Heart left ventricle (tissue), 16 donors: ENCODE data around the gene DLEU7. TPM values are rescaled to one million over a fixed set of nuclear protein-coding genes. Genes with fewer than 3 reads are reported as not detected.

Source experiments
- ATAC-seq, 4 donors: fragments of 200-7000 bp; cut with Tn5 transposase; one replicate each; pipeline ENCODE4 v1.9.1; 2020 to 2022; ENCODE audit warnings: moderate library complexity in 4 of 4, mild to moderate bottlenecking in 3 of 4, moderate number of reproducible peaks in 1 of 4
- DNase-seq, 5 donors: peaks; one replicate each; pipeline ENCODE4 v3.0.0-alpha.2; 2020
- H3K27ac ChIP-seq, 12 donors: fragments of 200-600 bp; sonication (generic) in 4 of 12; one replicate each; pipeline versions ENCODE4 v1.5.0 to v1.8.0; 2016 to 2022; ENCODE audit warnings: mild to moderate bottlenecking in 2 of 12
- H3K27me3 ChIP-seq, 9 donors: fragments of 200-600 bp; sonication (generic) in 2 of 9; one replicate each; pipeline versions ENCODE4 v1.5.1 to v1.8.0; 2016 to 2022; ENCODE audit warnings: mild to moderate bottlenecking in 3 of 9
- H3K36me3 ChIP-seq, 9 donors: fragments of 200-600 bp; sonication (generic) in 2 of 9; one replicate each; pipeline versions ENCODE4 v1.5.0 to v1.8.0; 2018 to 2022; ENCODE audit warnings: mild to moderate bottlenecking in 2 of 9
- H3K4me1 ChIP-seq, 12 donors: fragments of 200-600 bp; sonication (generic) in 4 of 12; one replicate each; pipeline versions ENCODE4 v1.5.0 to v1.8.0; 2016 to 2022; ENCODE audit warnings: mild to moderate bottlenecking in 3 of 12
- H3K4me3 ChIP-seq, 12 donors: fragments of 200-600 bp; sonication (generic) in 4 of 12; one replicate each; pipeline versions ENCODE4 v1.5.0 to v1.8.0; 2017 to 2022; ENCODE audit warnings: mild to moderate bottlenecking in 9 of 12, moderate library complexity in 4 of 12
- H3K9me3 ChIP-seq, 12 donors: fragments of 200-600 bp; sonication (generic) in 4 of 12; one replicate each; pipeline versions ENCODE4 v1.5.0 to v1.8.0; 2016 to 2022; ENCODE audit warnings: mild to moderate bottlenecking in 1 of 12
- CTCF ChIP-seq, 12 donors: fragments of 200-600 bp; sonication (generic) in 4 of 12; IDR thresholded peaks; one replicate each; pipeline versions ENCODE4 v1.5.0 to v1.8.0; 2018 to 2022; ENCODE audit warnings: antibody characterized with exemption in 12 of 12, mild to moderate bottlenecking in 5 of 12
- POLR2A ChIP-seq, 2 donors: fragments of 450-650 bp; IDR thresholded peaks; one replicate each; pipeline ENCODE4 v1.6.1; 2017; ENCODE audit warnings: antibody characterized with exemption in 2 of 2, mild to moderate bottlenecking in 2 of 2, moderate library complexity in 2 of 2
- WGBS, 4 donors: extraction: QIAGEN DNeasy Blood & Tissue Kit in 2 of 4; methylation state at CpG; one replicate each; pipeline versions ENCODE4 v1.1.5 to v1.1.7; 2013 to 2018; 5-methylcytosine and 5-hydroxymethylcytosine counted together
- intact Hi-C, 10 donors: fragments of 100-400 bp; cut with DNase I; formaldehyde crosslinking; loops; one replicate each; pipeline versions ENCODE4 v1.11.1 to v1.14.2; 2022
- polyA plus RNA-seq, 2 donors: library from polyadenylated mRNA; stranded (reverse); fragments of 200-250 nt; gene quantifications; one replicate each; pipeline ENCODE4 v1.2.3, GENCODE V29; 2013
- total RNA-seq, 9 donors: library from RNA; depleted of rRNA in 2 of 9; stranded (reverse); fragments of >200 nt in 2 of 9; fragmentation: NEBNext Ultra II Directional in 3 of 9; extraction: Animal tissue kit (Norgen Biotek cat#: 25700) in 3 of 9; gene quantifications; one replicate each; pipeline versions ENCODE4 v1.1.0 to v1.2.4, GENCODE V29; 2016 to 2023
- donor health status: ischemic (EF 13 %, LVEDD 7.1; RV severe dilation, severe dysfunction).
- donor health status: healthy with polysubstance abuse.
- donor health status: DM: no; HTN: yes; CAD: no.
- donor health status: DM: no; HTN: no; CAD: no.
- donor health status: ischemic (EF 25% LVEDD 6.9; RV normal size, moderate dysfunction).
- donor health status: ischemic (EF 25% LVEDD 5.7; RV mildly dilated, moderate dysfunction).
- donor health status: healthy.
- donor health status: DM: yes; HTN: yes; CAD: no.
- donor health status: ischemic (EF 35%, LVEDD 5.7; RV mildly dilated, moderate dysfunction).
- donor health status: nonischemic (EF 11% LVEDD 7.7; RV severe dilation, severe dysfunction).
- donor health status: DM: yes; HTN: yes; CAD: no.
- donor health status: PGD.
- donor health status: ischemic (EF 29% LVEDD 5.4; RV normal size, mild dysfunction).
- donor health status: nonischemic (EF 23%, LVEDD 6.1; RV moderate dilation, normal function).

DLEU7 gene
- total and polyA plus RNA-seq, 11 donors, result 0.06 to 0.93 (median 0.24) TPM; not detected in 7

GRCh38 chr13:50805805-50806204 is 37.7 kb downstream of the DLEU7 start:
- H3K9me3 ChIP-seq, result peaks cover 0 to 18% (median 4%) of the 10 kb centered on the region in 12 donors
- no peaks in the 10 kb centered on the region for H3K27me3 ChIP-seq
- no peaks in the 10 kb centered on the region for H3K36me3 ChIP-seq
- peaks cover 0 to 9% (median 5%) of the 10 kb centered on the region in 12 donors for H3K4me1 ChIP-seq
- no peak overlapping the region for H3K27ac ChIP-seq
- peak in 6 of 12 donors; percentile 4 to 30 (median 13) for TF ChIP-seq CTCF (IDR thresholded peaks at IDR 0.05)
- no peak for TF ChIP-seq POLR2A (IDR thresholded peaks at IDR 0.05)
- ATAC-seq (no peak), DNase-seq (no peak)
- no peak overlapping the region for H3K4me3 ChIP-seq
- intact Hi-C loops, result loop anchor here in 8 of 10 donors (5.0 to 10.0 kb wide), 11 partner anchors 106 to 831 kb away; no protein-coding TSS in a partner anchor

- H3K9me3 ChIP-seq, result peaks cover 0 to 18% (median 4%) of the 10 kb centered on the region in 12 donors
- no peaks in the 10 kb centered on the region for H3K36me3 ChIP-seq
- DNase-seq, result peak in 4 of 5 donors; percentile 41 to 73 (median 58)
- intact Hi-C loops, result loop anchor here (1.0 to 10.0 kb wide), 26 partner anchors 111 to 827 kb away; no protein-coding TSS in a partner anchor
- ATAC-seq, result peak; percentile 87 to 96 (median 94)
- no peaks in the 10 kb centered on the region for H3K27me3 ChIP-seq
- peaks cover 0 to 32% (median 20%) of the 10 kb centered on the region in 12 donors for H3K4me1 ChIP-seq
- no peak for TF ChIP-seq POLR2A (IDR thresholded peaks at IDR 0.05)
- peak; percentile 66 to 84 (median 78) for TF ChIP-seq CTCF (IDR thresholded peaks at IDR 0.05)
- H3K27ac ChIP-seq, result peak overlapping the region in 7 of 12 donors; percentile 0 to 72 (median 32)
- peak overlapping the region in 4 of 12 donors; percentile 12 to 22 (median 16) for H3K4me3 ChIP-seq
- WGBS, 4 donors, result 27 to 34% (median 31%) methylated on average over 13 of the region's 13 CpGs
These were observed 42.2 kb downstream of the DLEU7 start for GRCh38 chr13:50801087-50801931.

GRCh38 chr13:50800091-50800739 is 43.3 kb downstream of the DLEU7 start:
- no peak overlapping the region for H3K4me3 ChIP-seq
- no peaks in the 10 kb centered on the region for H3K27me3 ChIP-seq
- peak overlapping the region in 5 of 12 donors; percentile 10 to 72 (median 46) for H3K27ac ChIP-seq
- DNase-seq, result no peak
- WGBS, 4 donors, result 42 to 50% (median 46%) methylated on average over 6 of the region's 6 CpGs
- peaks cover 0 to 8% (median 2%) of the 10 kb centered on the region in 12 donors for H3K9me3 ChIP-seq
- TF ChIP-seq POLR2A (IDR thresholded peaks at IDR 0.05), result no peak
- no peak for TF ChIP-seq CTCF (IDR thresholded peaks at IDR 0.05)
- no peaks in the 10 kb centered on the region for H3K36me3 ChIP-seq
- intact Hi-C loops, result loop anchor here (2.0 to 10.0 kb wide), 25 partner anchors 112 to 825 kb away; no protein-coding TSS in a partner anchor
- peak in 3 of 4 donors; percentile 36 to 66 (median 47) for ATAC-seq
- peaks cover 0 to 32% (median 20%) of the 10 kb centered on the region in 12 donors for H3K4me1 ChIP-seq

- H3K4me3 ChIP-seq, result no peak overlapping the region
- H3K9me3 ChIP-seq, result no peaks in the 10 kb centered on the region
- intact Hi-C loops, result loop anchor here in 4 of 10 donors (5.0 to 10.0 kb wide), 4 partner anchors 104 to 272 kb away; no protein-coding TSS in a partner anchor
- H3K36me3 ChIP-seq, result no peaks in the 10 kb centered on the region
- DNase-seq (no peak), ATAC-seq (no peak)
- no peak overlapping the region for H3K27ac ChIP-seq
- peaks cover 0 to 32% (median 20%) of the 10 kb centered on the region in 12 donors for H3K4me1 ChIP-seq
- TF ChIP-seq CTCF (IDR thresholded peaks at IDR 0.05) (no peak), POLR2A (IDR thresholded peaks at IDR 0.05) (no peak)
- no peaks in the 10 kb centered on the region for H3K27me3 ChIP-seq
- whole genome bisulfite sequencing, 4 donors, result 87 to 96% (median 94%) methylated on average over 2 of the region's 2 CpGs
These were observed 44.6 kb downstream of the DLEU7 start for GRCh38 chr13:50798923-50799322.
